Transverse colon (tissue), 4 donors: ENCODE results near the gene INAVA. TPM values are rescaled to one million over a fixed set of nuclear protein-coding genes. Genes with fewer than 3 reads are reported as not detected.

Source experiments
- DNase-seq: peaks from one replicate; pipeline ENCODE4 v3.0.0-alpha.2; 2019
- H3K27ac ChIP-seq, 4 donors: fragments of 200-600 bp; sonication (generic); 2 replicates each; pipeline ENCODE4 v1.5.1; 2016 to 2018; ENCODE audit warnings: inconsistent platforms in 4 of 4
- H3K27me3 ChIP-seq: fragments of 200-600 bp; sonication (generic); 2 replicates; pipeline ENCODE4 v1.5.1; 2017; ENCODE audit warnings: inconsistent platforms
- H3K36me3 ChIP-seq, 4 donors: fragments of 200-600 bp; sonication (generic); 2 replicates each; pipeline ENCODE4 v1.5.1; 2017 to 2019; ENCODE audit warnings: inconsistent platforms in 4 of 4
- H3K4me1 ChIP-seq, 4 donors: fragments of 200-600 bp; sonication (generic); 2 replicates each; pipeline ENCODE4 v1.5.1; 2017 to 2020; ENCODE audit warnings: inconsistent platforms in 4 of 4
- H3K4me3 ChIP-seq, 4 donors: fragments of 200-600 bp; sonication (generic); 1 replicate in 1 of 4; 2 replicates in 3 of 4; pipeline versions ENCODE4 v1.5.1 to v1.6.1; 2017 to 2019; ENCODE audit warnings: inconsistent platforms in 4 of 4
- H3K9me3 ChIP-seq, 2 donors: fragments of 200-600 bp; sonication (generic); 2 replicates each; pipeline ENCODE4 v1.5.1; 2017 to 2019; ENCODE audit warnings: inconsistent platforms in 2 of 2
- CTCF ChIP-seq, 5 experiments: fragments of 200-600 bp in 3 of 5; fragments of 450-650 bp in 2 of 5; sonication (generic) in 3 of 5; IDR thresholded peaks; 1 replicate in 2 of 5; 2 replicates in 3 of 5; pipeline ENCODE4 v1.5.1; 2016 to 2017; ENCODE audit warnings: antibody characterized with exemption in 5 of 5, inconsistent platforms in 3 of 5, mild to moderate bottlenecking in 2 of 5, moderate library complexity in 1 of 5
- EP300 ChIP-seq: sonication (generic); formaldehyde crosslinking; IDR thresholded peaks from one replicate; pipeline ENCODE4 v1.6.1; 2017; ENCODE audit warnings: antibody characterized with exemption, low read depth
- POLR2A ChIP-seq: fragments of 450-650 bp; IDR thresholded peaks from one replicate; pipeline ENCODE4 v1.6.1; 2016; ENCODE audit warnings: antibody characterized with exemption, mild to moderate bottlenecking, moderate library complexity
- POLR2AphosphoS5 ChIP-seq, 3 donors: sonication (generic); formaldehyde crosslinking; IDR thresholded peaks; one replicate each; pipeline ENCODE4 v1.6.1; 2016; ENCODE audit warnings: antibody characterized with exemption in 3 of 3
- WGBS, 2 donors: methylation state at CpG; one replicate each; pipeline ENCODE4 v1.1.5; 2018; ENCODE audit warnings: low coverage in 1 of 2; 5-methylcytosine and 5-hydroxymethylcytosine counted together
- in situ Hi-C, 4 donors: fragments of 200-750 bp; cut with MboI; loops; one replicate each; pipeline versions ENCODE4 v1.15.0 to v1.15.1; 2017; ENCODE audit warnings: low sequenced_read_pairs in 3 of 4, low pct_ligation_motif_present in 1 of 4, low pct_unique_long_range_greater_than_20kb in 1 of 4
- intact Hi-C: fragments of 100-400 bp; cut with DNase I; formaldehyde crosslinking; loops from one replicate; pipeline ENCODE4 v1.15.1; 2023; ENCODE audit warnings: low total_unique reads
- total RNA-seq, 4 donors: library from RNA; depleted of rRNA; stranded (reverse); fragments of >200 nt; gene quantifications; one replicate each; pipeline ENCODE4 v1.1.0, GENCODE V29; 2016

Gene INAVA
- total RNA-seq, 4 donors from 2014 or later, result 139 to 609 (median 265) TPM

GRCh38 chr1:200895801-200896530 lies 1.3 kb downstream of the INAVA start:
- H3K9me3 ChIP-seq, result no peaks in the 10 kb centered on the region
- peaks cover 9% of the 10 kb centered on the region for H3K27me3 ChIP-seq
- intact Hi-C loops, result no loop called here
- peaks cover 0 to 66% (median 43%) of the 10 kb centered on the region in 4 donors for H3K4me1 ChIP-seq
- peak overlapping the region; percentile 35 to 62 (median 51) for H3K4me3 ChIP-seq
- H3K27ac ChIP-seq, result peak overlapping the region; percentile 90 to 96 (median 91)
- TF ChIP-seq POLR2A, result peak; percentile 9
- no peak for TF ChIP-seq POLR2AphosphoS5 (IDR thresholded peaks at IDR 0.05)
- in situ Hi-C loops, result loop anchor here in 1 of 4 donors (10.0 kb wide), 1 partner anchor 139 kb away; no protein-coding TSS in a partner anchor
- no peak for DNase-seq
- peaks cover 0 to 6% (median 0%) of the 10 kb centered on the region in 4 donors for H3K36me3 ChIP-seq
- WGBS, 2 donors, result 20 to 52% methylated on average over 2 to 9 of the region's 9 CpGs

DNA sequence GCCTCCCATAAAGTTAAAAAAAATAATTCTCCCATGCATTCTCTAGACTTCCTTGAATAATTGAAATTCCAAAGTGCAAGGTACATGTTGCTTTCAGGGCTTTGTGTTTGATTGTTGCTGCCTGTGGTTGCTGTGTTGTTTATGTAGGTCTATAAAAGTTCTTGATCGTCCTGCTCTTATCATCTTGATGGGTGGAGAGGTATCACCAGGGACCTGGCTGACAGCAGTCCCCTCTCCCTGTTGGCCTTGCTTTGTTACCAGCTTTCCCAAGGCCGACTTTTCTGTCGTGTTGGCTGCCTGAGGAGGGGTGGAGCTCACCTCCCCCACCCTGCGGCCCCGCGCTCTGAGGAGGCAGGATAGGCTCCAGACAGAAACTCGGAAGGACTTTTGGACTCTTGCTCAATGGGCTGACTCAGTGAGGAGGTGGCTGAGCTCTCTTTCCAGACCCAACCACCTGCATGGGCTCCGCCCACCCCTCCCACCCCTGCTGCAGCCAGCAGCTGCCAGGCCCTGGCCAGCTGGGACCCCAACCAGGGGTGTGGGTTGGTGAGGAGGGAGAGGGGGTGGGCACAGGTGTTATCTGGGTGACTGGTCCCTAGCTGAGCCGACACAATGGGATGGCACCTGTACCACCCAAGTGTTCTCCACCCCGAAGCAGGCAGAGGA lies 2.0 kb downstream of the INAVA start:
- Histone ChIP-seq H3K36me3 (peaks cover 0 to 6% (median 0%) of the 10 kb centered on the region in 4 donors), H3K4me1 (peaks cover 0 to 66% (median 40%) of the 10 kb centered on the region in 4 donors), H3K9me3 (no peaks in the 10 kb centered on the region), H3K27me3 (peaks cover 2% of the 10 kb centered on the region), H3K4me3 (peak overlapping the region in 3 of 4 donors; percentile 49 to 62 (median 53)), H3K27ac (peak overlapping the region; percentile 90 to 96 (median 91))
- TF ChIP-seq CTCF (IDR thresholded peaks at IDR 0.05) (no peak), POLR2AphosphoS5 (IDR thresholded peaks at IDR 0.05) (peak in 2 of 3 donors; percentile 63 to 90), EP300 (peak; percentile 52), POLR2A (peak; percentile 68)
- in situ Hi-C loops, result loop anchor here in 1 of 4 donors (10.0 kb wide), 1 partner anchor 138 kb away; no protein-coding TSS in a partner anchor
- peak; percentile 92 for DNase-seq
- 47 to 55% methylated on average over 2 to 10 of the region's 10 CpGs for WGBS, 2 donors
- intact Hi-C loops, result no loop called here

DNA sequence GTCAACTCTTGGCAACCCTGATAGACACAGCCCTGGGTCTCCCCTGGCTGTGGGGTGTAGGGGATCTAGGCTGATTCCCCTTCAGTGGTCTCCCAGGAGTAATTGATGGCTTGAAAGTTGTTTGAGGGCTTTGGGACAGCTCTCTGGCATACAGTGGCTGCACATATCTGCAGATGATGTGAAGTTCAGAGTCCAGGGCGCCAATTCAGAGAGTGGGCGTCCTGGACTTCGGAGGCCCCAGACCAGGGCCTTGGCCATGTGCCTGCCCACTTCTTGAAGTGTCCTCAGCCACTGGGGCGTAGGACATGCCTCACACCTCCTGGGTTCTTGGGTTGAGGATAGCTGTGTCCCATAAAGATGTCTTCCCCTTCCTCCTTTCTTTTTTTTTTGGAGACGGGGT lies 2.6 kb downstream of the INAVA start:
- in situ Hi-C loops (loop anchor here in 1 of 4 donors (10.0 kb wide), 1 partner anchor 138 kb away; no protein-coding TSS in a partner anchor), intact Hi-C loops (no loop called here)
- Histone ChIP-seq H3K36me3 (peaks cover 0 to 6% (median 0%) of the 10 kb centered on the region in 4 donors), H3K27ac (peak overlapping the region; percentile 90 to 96 (median 91)), H3K4me3 (peak overlapping the region in 3 of 4 donors; percentile 14 to 52 (median 21)), H3K9me3 (no peaks in the 10 kb centered on the region), H3K27me3 (no peaks in the 10 kb centered on the region), H3K4me1 (peaks cover 0 to 66% (median 39%) of the 10 kb centered on the region in 4 donors)
- 41 to 68% methylated on average over 4 to 5 of the region's 5 CpGs for WGBS, 2 donors
- TF ChIP-seq EP300 (no peak), CTCF (IDR thresholded peaks at IDR 0.05) (no peak), POLR2A (no peak), POLR2AphosphoS5 (IDR thresholded peaks at IDR 0.05) (no peak)
- DNase-seq, result no peak

GRCh38 chr1:200899015-200899386 lies 4.3 kb downstream of the INAVA start:
- intact Hi-C loops (no loop called here), in situ Hi-C loops (loop anchor here in 1 of 4 donors (10.0 kb wide), 1 partner anchor 136 kb away; no protein-coding TSS in a partner anchor)
- peaks cover 0 to 9% (median 0%) of the 10 kb centered on the region in 4 donors for H3K36me3 ChIP-seq
- 59% methylated on average over 3 of the region's 3 CpGs; no CpG with 5 or more reads in 1 of the 2 donors for whole genome bisulfite sequencing, 2 donors
- peak overlapping the region in 1 of 4 donors; percentile 96 for H3K27ac ChIP-seq
- H3K27me3 ChIP-seq, result no peaks in the 10 kb centered on the region
- no peaks in the 10 kb centered on the region for H3K9me3 ChIP-seq
- no peak for DNase-seq
- H3K4me3 ChIP-seq, result no peak overlapping the region
- peaks cover 0 to 68% (median 32%) of the 10 kb centered on the region in 4 donors for H3K4me1 ChIP-seq
- no peak for TF ChIP-seq POLR2A
- peak in 1 of 3 donors; percentile 33 for TF ChIP-seq POLR2AphosphoS5 (IDR thresholded peaks at IDR 0.05)
